ENCODE data around the gene ZNF26.

ZNF26 gene

GRCh38 chr12:133063556-133063955 lies 77.4 kb downstream of the ZNF26 start:
- no peak for DNase-seq

DNA sequence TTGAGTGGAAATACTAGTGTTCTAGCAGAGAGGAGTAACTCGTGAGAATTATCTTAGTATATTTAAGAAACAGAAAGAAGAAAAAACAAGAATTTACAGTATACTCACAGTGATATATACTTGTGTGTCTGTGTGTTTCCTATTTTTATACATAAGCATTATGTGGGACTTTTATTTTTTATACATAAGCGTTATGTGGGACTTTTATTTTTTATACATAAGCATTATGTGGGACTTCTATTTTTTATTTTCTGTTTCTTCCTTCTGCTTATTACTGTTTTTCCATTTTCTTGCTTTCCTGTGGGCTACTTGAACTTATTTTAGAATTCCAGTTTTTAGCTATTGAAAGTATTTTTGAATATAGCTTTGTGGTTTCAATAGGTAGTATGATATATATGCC lies 87.7 kb downstream of the ZNF26 start:
- DNase-seq = no peak
